K562 (cell line): ENCODE measurements around the gene DDX54. TPM values are rescaled to one million over a fixed set of nuclear protein-coding genes. Genes with fewer than 3 reads are reported as not detected.
A peak's percentile ranks its signal among the peaks of the same experiment; 100 is the strongest.

ENCODE experiments used
- DPF2 ChIP-seq: fragments of 450-650 bp; IDR thresholded peaks from 2 replicates; pipeline ENCODE4 v1.6.1; 2016
- ESRRA ChIP-seq: fragments of 450-650 bp; IDR thresholded peaks from 2 replicates; pipeline ENCODE4 v1.6.1; 2014; ENCODE audit warnings: low read depth, mild to moderate bottlenecking, moderate library complexity, borderline replicate concordance
- GTF2B ChIP-seq: IDR thresholded peaks from 2 replicates; pipeline ENCODE4 v1.6.1; 2011; ENCODE audit not compliant: insufficient read length; ENCODE audit errors: extremely low read depth
- MTA1 ChIP-seq: fragments of 450-650 bp; IDR thresholded peaks from 2 replicates; pipeline ENCODE4 v1.6.1; 2017; ENCODE audit warnings: borderline replicate concordance
- MYC ChIP-seq, 2 experiments: fragments of 250-450 bp in 1 of 2; sonication (Bioruptor Pico) in 1 of 2; IDR thresholded peaks; 2 replicates each; pipeline versions ENCODE4 v1.5.1 to v1.6.1; 2012 to 2021; ENCODE audit warnings: low read depth in 2 of 2, borderline replicate concordance in 1 of 2, improper control_type of control experiment in 1 of 2, low read length in 1 of 2, mild to moderate bottlenecking in 1 of 2, moderate library complexity in 1 of 2
- NFIC ChIP-seq: fragments of 450-650 bp; IDR thresholded peaks from 2 replicates; pipeline ENCODE4 v1.6.1; 2017; ENCODE audit warnings: mild to moderate bottlenecking, inconsistent platforms
- PCBP1 ChIP-seq: fragments of 200-400 bp; formaldehyde crosslinking; IDR thresholded peaks from 2 replicates; pipeline ENCODE4 v1.6.1; 2018; ENCODE audit warnings: mild to moderate bottlenecking, low read depth, low read length; ENCODE audit not compliant: poor library complexity, severe bottlenecking
- PCBP2 ChIP-seq: fragments of 200-400 bp; formaldehyde crosslinking; IDR thresholded peaks from 2 replicates; pipeline ENCODE4 v1.6.1; 2018; ENCODE audit warnings: low read length, low read depth, mild to moderate bottlenecking, moderate library complexity; ENCODE audit not compliant: poor library complexity, severe bottlenecking
- RNF2 ChIP-seq: sonication (generic); IDR thresholded peaks from 2 replicates; pipeline ENCODE4 v1.6.1; 2016
- SLC30A9 ChIP-seq: fragments of 250-450 bp; sonication (Bioruptor Pico); IDR thresholded peaks from 2 replicates; pipeline ENCODE4 v1.8.0; 2022; ENCODE audit warnings: mild to moderate bottlenecking, moderate library complexity
- SMARCC2 ChIP-seq: fragments of 450-650 bp; IDR thresholded peaks from 2 replicates; pipeline ENCODE4 v1.6.1; 2017; ENCODE audit warnings: antibody characterized with exemption, moderate library complexity, mild to moderate bottlenecking, low read depth
- TARDBP ChIP-seq: fragments of 450-650 bp; IDR thresholded peaks from 2 replicates; pipeline ENCODE4 v1.6.1; 2016
- TFAP4 ChIP-seq: sonication (generic); formaldehyde crosslinking; IDR thresholded peaks from 2 replicates; pipeline ENCODE4 v1.8.0; 2022; ENCODE audit warnings: missing genetic modification reagents, mild to moderate bottlenecking, moderate library complexity, borderline replicate concordance
- ZEB2 ChIP-seq: fragments of 450-650 bp; IDR thresholded peaks from 2 replicates; pipeline ENCODE4 v1.6.1; 2016
- ZKSCAN8 ChIP-seq: fragments of 200-800 bp; sonication (Bioruptor generic); IDR thresholded peaks from 2 replicates; pipeline ENCODE4 v1.6.1; 2016; ENCODE audit warnings: missing genetic modification characterization, missing compliant biosample characterization
- ZNF609 ChIP-seq: sonication (generic); formaldehyde crosslinking; IDR thresholded peaks from 2 replicates; pipeline ENCODE4 v1.8.1; 2023; ENCODE audit warnings: missing genetic modification reagents, mild to moderate bottlenecking, borderline replicate concordance
- polyA plus RNA-seq, 8 experiments: library from polyadenylated mRNA; depleted of rRNA in 4 of 8; stranded (reverse) in 5 of 8; unstranded in 3 of 8; fragments of >200 nt; fragmentation: Nextera tagmentation in 2 of 8; fragmentation: Illumina TruSeq in 1 of 8; extraction: Ambion mirVana in 2 of 8; extraction: Trizol in 1 of 8; gene quantifications; 2 replicates each; pipeline versions ENCODE4 v1.2.1 to v1.2.3, GENCODE V29; 2011 to 2014; ENCODE audit warnings: inconsistent platforms in 1 of 8, missing spikeins in 1 of 8
- total RNA-seq, 7 experiments: library from RNA; depleted of rRNA in 6 of 7; stranded (reverse); fragments of >200 nt in 6 of 7; fragmentation: Illumina TruSeq in 2 of 7; extraction: Trizol in 2 of 7; gene quantifications; 2 replicates each; pipeline versions ENCODE4 v1.2.1 to v1.2.3, GENCODE V29; 2011 to 2021; ENCODE audit warnings: low replicate concordance in 1 of 7
- TF ChIP-seq, protein P1 (sequence below): sonication (generic); formaldehyde crosslinking; IDR thresholded peaks from 2 replicates; pipeline ENCODE4 v1.9.0; 2022; ENCODE audit warnings: mild to moderate bottlenecking, missing genetic modification reagents
- TF ChIP-seq, protein P2 (sequence below), 2 experiments: fragments of 450-650 bp; conservative IDR thresholded peaks; 2 replicates each; pipeline ENCODE4 v1.6.1; 2017; ENCODE audit warnings: mild to moderate bottlenecking in 2 of 2, moderate library complexity in 2 of 2

DDX54 gene
- total and polyA plus RNA-seq, 9 of the 15 experiments (the other 6 are each of a cell fraction or from before 2014, with no cell fraction given) = 1.4 to 135 (median 51.4) TPM

GRCh38 chr12:113231235-113232088 is 46.2 kb upstream of the DDX54 start (continued):
- TF ChIP-seq TFAP4 (0 out of 2 replicates have a peak, but pooled peaks have one; percentile 37), GTF2B (no peak), DPF2 (peak; percentile 87), PCBP2 (no peak), TARDBP (0 out of 2 replicates have a peak, but pooled peaks have one; percentile 16), SMARCC2 (no peak), PCBP1 (no peak), SLC30A9 (no peak), ZEB2 (peak; percentile 94), NFIC (peak; percentile 60), ESRRA (peak; percentile 90), MTA1 (peak; percentile 22; the same call in 1 of the 2 replicates), ZKSCAN8 (peak; percentile 73), RNF2 (0 out of 2 replicates have a peak, but pooled peaks have one; percentile 27), MYC (IDR thresholded peaks at IDR 0.05; ENCODE audit: low read depth, low read length) (peak; percentile 64; the same call in 1 of the 2 replicates), MYC (CRISPR knock-in tag; IDR thresholded peaks at IDR 0.05; ENCODE audit: borderline replicate concordance, low read depth) (no peak), ZNF609 (CRISPR knock-in tag) (no peak)
- TF ChIP-seq, protein P1, sequence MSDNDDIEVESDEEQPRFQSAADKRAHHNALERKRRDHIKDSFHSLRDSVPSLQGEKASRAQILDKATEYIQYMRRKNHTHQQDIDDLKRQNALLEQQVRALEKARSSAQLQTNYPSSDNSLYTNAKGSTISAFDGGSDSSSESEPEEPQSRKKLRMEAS (CRISPR knock-in tag) = peak; percentile 58
- TF ChIP-seq, protein P2, sequence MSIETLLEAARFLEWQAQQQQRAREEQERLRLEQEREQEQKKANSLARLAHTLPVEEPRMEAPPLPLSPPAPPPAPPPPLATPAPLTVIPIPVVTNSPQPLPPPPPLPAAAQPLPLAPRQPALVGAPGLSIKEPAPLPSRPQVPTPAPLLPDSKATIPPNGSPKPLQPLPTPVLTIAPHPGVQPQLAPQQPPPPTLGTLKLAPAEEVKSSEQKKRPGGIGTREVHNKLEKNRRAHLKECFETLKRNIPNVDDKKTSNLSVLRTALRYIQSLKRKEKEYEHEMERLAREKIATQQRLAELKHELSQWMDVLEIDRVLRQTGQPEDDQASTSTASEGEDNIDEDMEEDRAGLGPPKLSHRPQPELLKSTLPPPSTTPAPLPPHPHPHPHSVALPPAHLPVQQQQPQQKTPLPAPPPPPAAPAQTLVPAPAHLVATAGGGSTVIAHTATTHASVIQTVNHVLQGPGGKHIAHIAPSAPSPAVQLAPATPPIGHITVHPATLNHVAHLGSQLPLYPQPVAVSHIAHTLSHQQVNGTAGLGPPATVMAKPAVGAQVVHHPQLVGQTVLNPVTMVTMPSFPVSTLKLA (conservative IDR thresholded peaks at IDR 0.05) = 0 out of 4 replicates have a peak, but pooled peaks of 1 of the 2 experiments have one; percentile 46
